Measurements from ENCODE around the gene ZC3H10.
A peak's percentile ranks its signal among the peaks of the same experiment; 100 is the strongest.
"Not testable (repeated sequence)": the region's sequence is repeated elsewhere in the genome, so short reads cannot be mapped to it uniquely, and the experiment has no call there.

The ZC3H10 gene

GRCh38 chr12:56117778-56118687 lies at the start of gene ZC3H10:
TSS of gene ZC3H10 (plus strand) at chr12:56118266. CDS start at chr12:56120563, 2,297 bp downstream.
- H3K4me3 ChIP-seq (ENCODE audit: low read length): peak within 1 kb of the TSS; percentile 95
- TF ChIP-seq ZNF274 (IDR thresholded peaks at IDR 0.05; ENCODE audit: low read depth, low read length): no peak

- no peak for TF ChIP-seq ZNF274 (IDR thresholded peaks at IDR 0.05; ENCODE audit: low read depth, low read length)
- no peak overlapping the region for H3K4me3 ChIP-seq (ENCODE audit: low read length)
Observed at GRCh38 chr12:56071648-56072047, 46.4 kb upstream of the ZC3H10 start.

- H3K4me3 ChIP-seq (ENCODE audit: low read length): no peak overlapping the region
- TF ChIP-seq ZNF274 (IDR thresholded peaks at IDR 0.05; ENCODE audit: low read depth, low read length): no peak
Observed at GRCh38 chr12:56074396-56074795, 43.7 kb upstream of the ZC3H10 start.

GRCh38 chr12:56077966-56078365 lies 40.1 kb upstream of the ZC3H10 start:
- not testable (repeated sequence) for H3K4me3 ChIP-seq (ENCODE audit: low read length)

GRCh38 chr12:56078427-56078826 lies 39.6 kb upstream of the ZC3H10 start:
- no peak for TF ChIP-seq ZNF274 (IDR thresholded peaks at IDR 0.05; ENCODE audit: low read depth, low read length)
- no peak overlapping the region for H3K4me3 ChIP-seq (ENCODE audit: low read length)

- H3K4me3 ChIP-seq (ENCODE audit: low read length): peak overlapping the region; percentile 45; the same call in 1 of the 2 replicates
- TF ChIP-seq ZNF274 (IDR thresholded peaks at IDR 0.05; ENCODE audit: low read depth, low read length): no peak
Observed at GRCh38 chr12:56078931-56079722, 38.9 kb upstream of the ZC3H10 start.

- peak within 1 kb of the TSS; percentile 45; the same call in 1 of the 2 replicates for H3K4me3 ChIP-seq (ENCODE audit: low read length)
- TF ChIP-seq ZNF274 (IDR thresholded peaks at IDR 0.05; ENCODE audit: low read depth, low read length): no peak
Observed at GRCh38 chr12:56079723-56080555, 38.1 kb upstream of the ZC3H10 start, which contains the start of gene ERBB3. TSS of gene ERBB3 (plus strand) at chr12:56080165. CDS start at chr12:56080301, 136 bp downstream.

GRCh38 chr12:56080556-56081138 lies 37.4 kb upstream of the ZC3H10 start:
- no peak for TF ChIP-seq ZNF274 (IDR thresholded peaks at IDR 0.05; ENCODE audit: low read depth, low read length)
- no peak overlapping the region for H3K4me3 ChIP-seq (ENCODE audit: low read length)

GRCh38 chr12:56081393-56082347 lies 36.4 kb upstream of the ZC3H10 start:
- H3K4me3 ChIP-seq (ENCODE audit: low read length): no peak overlapping the region

GRCh38 chr12:56082382-56082781 lies 35.7 kb upstream of the ZC3H10 start:
- TF ChIP-seq ZNF274 (IDR thresholded peaks at IDR 0.05; ENCODE audit: low read depth, low read length): no peak
- no peak overlapping the region for H3K4me3 ChIP-seq (ENCODE audit: low read length)

More at GRCh38 chr12:56081393-56082347, 36.4 kb upstream of the ZC3H10 start:
- no peak for TF ChIP-seq ZNF274 (IDR thresholded peaks at IDR 0.05; ENCODE audit: low read depth, low read length)

GRCh38 chr12:56082967-56083366 lies 35.1 kb upstream of the ZC3H10 start:
- H3K4me3 ChIP-seq (ENCODE audit: low read length): no peak overlapping the region
- no peak for TF ChIP-seq ZNF274 (IDR thresholded peaks at IDR 0.05; ENCODE audit: low read depth, low read length)

GRCh38 chr12:56084958-56085543 lies 33.0 kb upstream of the ZC3H10 start:
- H3K4me3 ChIP-seq (ENCODE audit: low read length): no peak overlapping the region
- no peak for TF ChIP-seq ZNF274 (IDR thresholded peaks at IDR 0.05; ENCODE audit: low read depth, low read length)
